ENCODE results near the gene UXS1.

GRCh38 chr2:106167067-106167466, 27.0 kb downstream of the UXS1 start:
- TF ChIP-seq CTCF (IDR thresholded peaks at IDR 0.05) (no peak), POLR2A (IDR thresholded peaks at IDR 0.05) (no peak), EP300 (IDR thresholded peaks at IDR 0.05; ENCODE audit: low read depth) (no peak), POLR2AphosphoS5 (IDR thresholded peaks at IDR 0.05) (no peak)

Data from transverse colon (tissue), 4 donors.